Liver (tissue), 9 donors: ENCODE data around the gene KHSRP. TPM values are rescaled to one million over a fixed set of nuclear protein-coding genes. Genes with fewer than 3 reads are reported as not detected.
"Not testable (repeated sequence)": the region's sequence is repeated elsewhere in the genome, so short reads cannot be mapped to it uniquely, and the experiment has no call there.

Source experiments
- DNase-seq: peaks from one replicate; pipeline ENCODE4 v3.0.0-alpha.2; 2017; ENCODE audit warnings: low spot score
- H3K27ac ChIP-seq, 2 donors: one replicate each; pipeline ENCODE4 v1.7.0; 2013; ENCODE audit warnings: inconsistent platforms in 2 of 2, low read length in 2 of 2, control low read depth in 1 of 2, low read depth in 1 of 2, mild to moderate bottlenecking in 1 of 2
- H3K27me3 ChIP-seq, 4 donors: one replicate each; pipeline versions ENCODE4 v1.6.1 to v1.7.0; 2013; ENCODE audit warnings: low read length in 3 of 4, inconsistent platforms in 1 of 4, mild to moderate bottlenecking in 1 of 4, moderate library complexity in 1 of 4; ENCODE audit not compliant: control insufficient read depth in 4 of 4, insufficient read depth in 4 of 4
- H3K36me3 ChIP-seq, 4 donors: one replicate each; pipeline versions ENCODE4 v1.6.1 to v1.7.0; 2013; ENCODE audit warnings: low read length in 3 of 4, mild to moderate bottlenecking in 3 of 4, low read depth in 1 of 4, moderate library complexity in 1 of 4; ENCODE audit not compliant: control insufficient read depth in 4 of 4, insufficient read depth in 3 of 4
- H3K4me1 ChIP-seq, 4 donors: one replicate each; pipeline versions ENCODE4 v1.6.1 to v1.7.0; 2013; ENCODE audit warnings: low read length in 3 of 4, mild to moderate bottlenecking in 3 of 4, moderate library complexity in 1 of 4; ENCODE audit not compliant: control insufficient read depth in 4 of 4, insufficient read depth in 4 of 4
- H3K4me3 ChIP-seq, 3 donors: one replicate each; pipeline versions ENCODE4 v1.6.1 to v1.7.0; 2013; ENCODE audit warnings: low read length in 3 of 3, control low read depth in 1 of 3, low read depth in 1 of 3, mild to moderate bottlenecking in 1 of 3
- H3K9ac ChIP-seq, 2 donors: one replicate each; pipeline ENCODE4 v1.7.0; 2013; ENCODE audit warnings: low read length in 2 of 2, mild to moderate bottlenecking in 2 of 2, moderate library complexity in 2 of 2, control low read depth in 1 of 2, low read depth in 1 of 2
- H3K9me3 ChIP-seq, 4 donors: one replicate each; pipeline versions ENCODE4 v1.6.1 to v1.7.0; 2013; ENCODE audit warnings: low read length in 3 of 4; ENCODE audit not compliant: control insufficient read depth in 4 of 4
- FOXA1 ChIP-seq: IDR thresholded peaks from 2 replicates; pipeline ENCODE4 v1.6.1; 2016; ENCODE audit warnings: antibody characterized with exemption
- FOXA2 ChIP-seq: IDR thresholded peaks from 2 replicates; pipeline ENCODE4 v1.6.1; 2016; ENCODE audit warnings: antibody characterized with exemption
- GABPA ChIP-seq, 2 donors: IDR thresholded peaks in 1 of 2; conservative IDR thresholded peaks in 1 of 2; 2 replicates each; pipeline ENCODE4 v1.6.1; 2016; ENCODE audit warnings: antibody characterized with exemption in 2 of 2, mild to moderate bottlenecking in 1 of 2, moderate library complexity in 1 of 2
- HNF4A ChIP-seq, 2 donors: conservative IDR thresholded peaks; 2 replicates each; pipeline ENCODE4 v1.6.1; 2016; ENCODE audit warnings: antibody characterized with exemption in 2 of 2, mild to moderate bottlenecking in 2 of 2
- HNF4G ChIP-seq: IDR thresholded peaks from 2 replicates; pipeline ENCODE4 v1.6.1; 2016; ENCODE audit warnings: antibody characterized with exemption
- JUND ChIP-seq, 2 donors: IDR thresholded peaks; 2 replicates each; pipeline ENCODE4 v1.6.1; 2016; ENCODE audit warnings: antibody characterized with exemption in 2 of 2
- NR2F2 ChIP-seq: IDR thresholded peaks from 2 replicates; pipeline ENCODE4 v1.6.1; 2016; ENCODE audit warnings: antibody characterized with exemption
- RAD21 ChIP-seq, 2 donors: IDR thresholded peaks; 2 replicates each; pipeline ENCODE4 v1.6.1; 2016; ENCODE audit warnings: antibody characterized with exemption in 2 of 2, mild to moderate bottlenecking in 2 of 2
- RXRA ChIP-seq, 2 donors: IDR thresholded peaks; 2 replicates each; pipeline ENCODE4 v1.6.1; 2017 to 2018; ENCODE audit warnings: antibody characterized with exemption in 2 of 2, mild to moderate bottlenecking in 1 of 2
- SP1 ChIP-seq: IDR thresholded peaks from 2 replicates; pipeline ENCODE4 v1.6.1; 2018; ENCODE audit warnings: antibody characterized with exemption, mild to moderate bottlenecking
- YY1 ChIP-seq: IDR thresholded peaks from 2 replicates; pipeline ENCODE4 v1.6.1; 2016; ENCODE audit warnings: antibody characterized with exemption, mild to moderate bottlenecking
- WGBS: extraction: QIAGEN DNeasy Blood & Tissue Kit; methylation state at CpG from one replicate; pipeline ENCODE4 v1.1.7; 2013; 5-methylcytosine and 5-hydroxymethylcytosine counted together
- polyA plus RNA-seq, 2 donors: library from polyadenylated mRNA; stranded (reverse) in 1 of 2; unstranded in 1 of 2; fragments of 200-250 nt in 1 of 2; fragments of >200 nt in 1 of 2; fragmentation: Nextera tagmentation in 1 of 2; extraction: Ambion mirVana in 1 of 2; gene quantifications; one replicate each; pipeline versions ENCODE4 v1.2.1 to v1.2.3, GENCODE V29; 2013 to 2015
- total RNA-seq, 2 donors: library from RNA; depleted of rRNA; stranded (reverse); fragments of >200 nt; gene quantifications; one replicate each; pipeline ENCODE4 v1.2.3, GENCODE V29; 2014
- TF ChIP-seq, protein P1 (sequence below): IDR thresholded peaks from 2 replicates; pipeline ENCODE4 v1.6.1; 2016; ENCODE audit warnings: antibody characterized with exemption
- TF ChIP-seq, protein P2 (sequence below): IDR thresholded peaks from 2 replicates; pipeline ENCODE4 v1.6.1; 2016; ENCODE audit warnings: antibody characterized with exemption
- TF ChIP-seq, protein P3 (sequence below): IDR thresholded peaks from 2 replicates; pipeline ENCODE4 v1.6.1; 2016; ENCODE audit warnings: antibody characterized with exemption, mild to moderate bottlenecking
- donor health status: healthy.
- donor health status: healthy.
- donor health status: healthy.
- donor health status: healthy.
- donor health status: healthy.

KHSRP gene
- total and polyA plus RNA-seq, 4 donors = 8.0 to 132 (median 66.1) TPM

DNA sequence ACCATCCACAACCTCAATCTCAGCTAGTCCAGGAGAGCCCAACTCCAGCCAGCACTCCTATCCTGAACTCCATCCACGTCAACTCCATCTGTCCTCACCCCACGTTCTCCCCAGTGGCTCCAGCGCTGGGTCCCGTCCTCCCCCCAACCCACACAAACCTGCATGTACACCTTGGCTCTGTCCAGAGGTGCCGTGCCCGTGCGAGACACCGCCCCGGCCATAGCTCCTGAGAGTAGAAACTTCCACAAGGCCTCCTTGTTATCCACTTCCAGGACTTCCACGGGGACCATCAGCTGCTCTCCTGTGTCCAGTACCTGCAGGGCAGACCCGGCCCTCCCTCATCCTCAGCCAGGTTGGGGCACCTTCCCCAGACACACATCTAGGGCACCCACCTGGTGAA, 7.3 kb upstream of the KHSRP start:
- Histone ChIP-seq H3K4me1 (no peaks in the 10 kb centered on the region), H3K27me3 (no peaks in the 10 kb centered on the region), H3K27ac (no peak overlapping the region), H3K36me3 (no peaks in the 10 kb centered on the region), H3K9ac (no peak overlapping the region), H3K4me3 (no peak overlapping the region), H3K9me3 (no peaks in the 10 kb centered on the region)
- 90% methylated on average over 11 of the region's 11 CpGs for WGBS
- TF ChIP-seq FOXA1 (no peak), NR2F2 (no peak)
- DNase-seq = no peak

DNA sequence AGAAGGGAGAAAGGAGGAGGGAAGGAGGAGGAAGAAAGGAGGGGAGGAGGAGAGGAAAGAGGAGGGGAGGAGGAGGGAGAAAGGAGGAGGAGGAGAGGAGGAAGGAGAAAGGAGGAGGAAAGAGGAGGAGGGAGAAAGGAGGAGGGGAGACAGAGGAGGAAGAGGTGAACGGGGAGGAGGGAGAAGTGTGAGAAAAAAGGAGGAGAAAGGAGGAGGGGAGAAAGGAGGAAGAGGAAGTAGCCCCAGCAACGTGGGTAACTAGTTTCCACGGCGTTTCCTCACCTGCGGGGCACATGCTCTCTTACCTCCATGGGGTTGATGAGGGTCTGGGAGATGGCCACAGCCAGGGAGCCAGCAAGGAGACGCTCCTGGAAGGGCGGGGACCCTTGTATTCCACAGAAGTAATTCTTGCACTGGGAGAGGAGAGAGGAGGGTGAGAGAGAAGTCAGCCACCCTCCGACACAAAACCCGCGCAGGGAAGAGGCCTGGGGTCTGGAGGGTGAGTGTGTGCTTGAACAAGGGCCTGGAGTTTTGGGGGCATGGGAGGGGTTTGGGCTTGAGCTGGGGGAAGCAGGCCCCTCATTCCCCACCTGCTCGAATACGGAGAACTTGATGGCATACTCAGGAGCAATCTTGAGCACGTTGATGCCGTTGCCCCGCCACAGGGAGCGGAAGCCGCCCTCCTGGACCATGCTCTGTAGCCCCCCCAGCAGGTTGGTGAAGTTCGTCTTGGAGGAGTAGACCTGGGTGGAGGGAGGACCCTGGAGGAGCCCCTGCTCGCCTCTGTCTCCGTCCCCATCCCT, 5.0 kb upstream of the KHSRP start:
- H3K9ac ChIP-seq = no peak overlapping the region
- no peak overlapping the region for H3K4me3 ChIP-seq
- peaks cover 0 to 5% (median 2%) of the 10 kb centered on the region in 4 donors for H3K4me1 ChIP-seq
- 61% methylated on average over 20 of the region's 20 CpGs for WGBS
- no peaks in the 10 kb centered on the region for H3K9me3 ChIP-seq
- H3K27ac ChIP-seq = no peak overlapping the region
- no peaks in the 10 kb centered on the region for H3K27me3 ChIP-seq
- TF ChIP-seq, protein P1, sequence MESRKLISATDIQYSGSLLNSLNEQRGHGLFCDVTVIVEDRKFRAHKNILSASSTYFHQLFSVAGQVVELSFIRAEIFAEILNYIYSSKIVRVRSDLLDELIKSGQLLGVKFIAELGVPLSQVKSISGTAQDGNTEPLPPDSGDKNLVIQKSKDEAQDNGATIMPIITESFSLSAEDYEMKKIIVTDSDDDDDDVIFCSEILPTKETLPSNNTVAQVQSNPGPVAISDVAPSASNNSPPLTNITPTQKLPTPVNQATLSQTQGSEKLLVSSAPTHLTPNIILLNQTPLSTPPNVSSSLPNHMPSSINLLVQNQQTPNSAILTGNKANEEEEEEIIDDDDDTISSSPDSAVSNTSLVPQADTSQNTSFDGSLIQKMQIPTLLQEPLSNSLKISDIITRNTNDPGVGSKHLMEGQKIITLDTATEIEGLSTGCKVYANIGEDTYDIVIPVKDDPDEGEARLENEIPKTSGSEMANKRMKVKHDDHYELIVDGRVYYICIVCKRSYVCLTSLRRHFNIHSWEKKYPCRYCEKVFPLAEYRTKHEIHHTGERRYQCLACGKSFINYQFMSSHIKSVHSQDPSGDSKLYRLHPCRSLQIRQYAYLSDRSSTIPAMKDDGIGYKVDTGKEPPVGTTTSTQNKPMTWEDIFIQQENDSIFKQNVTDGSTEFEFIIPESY = no peak
- TF ChIP-seq FOXA2 = no peak
- TF ChIP-seq, protein P2, sequence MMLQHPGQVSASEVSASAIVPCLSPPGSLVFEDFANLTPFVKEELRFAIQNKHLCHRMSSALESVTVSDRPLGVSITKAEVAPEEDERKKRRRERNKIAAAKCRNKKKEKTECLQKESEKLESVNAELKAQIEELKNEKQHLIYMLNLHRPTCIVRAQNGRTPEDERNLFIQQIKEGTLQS = no peak
- TF ChIP-seq HNF4A (conservative IDR thresholded peaks at IDR 0.05) = no peak
- no peak for TF ChIP-seq SP1
- TF ChIP-seq GABPA (IDR thresholded peaks at IDR 0.05 in 1 of 2, conservative IDR thresholded peaks at IDR 0.05 in 1 of 2) = no peak
- H3K36me3 ChIP-seq = no peaks in the 10 kb centered on the region
- no peak for DNase-seq

DNA sequence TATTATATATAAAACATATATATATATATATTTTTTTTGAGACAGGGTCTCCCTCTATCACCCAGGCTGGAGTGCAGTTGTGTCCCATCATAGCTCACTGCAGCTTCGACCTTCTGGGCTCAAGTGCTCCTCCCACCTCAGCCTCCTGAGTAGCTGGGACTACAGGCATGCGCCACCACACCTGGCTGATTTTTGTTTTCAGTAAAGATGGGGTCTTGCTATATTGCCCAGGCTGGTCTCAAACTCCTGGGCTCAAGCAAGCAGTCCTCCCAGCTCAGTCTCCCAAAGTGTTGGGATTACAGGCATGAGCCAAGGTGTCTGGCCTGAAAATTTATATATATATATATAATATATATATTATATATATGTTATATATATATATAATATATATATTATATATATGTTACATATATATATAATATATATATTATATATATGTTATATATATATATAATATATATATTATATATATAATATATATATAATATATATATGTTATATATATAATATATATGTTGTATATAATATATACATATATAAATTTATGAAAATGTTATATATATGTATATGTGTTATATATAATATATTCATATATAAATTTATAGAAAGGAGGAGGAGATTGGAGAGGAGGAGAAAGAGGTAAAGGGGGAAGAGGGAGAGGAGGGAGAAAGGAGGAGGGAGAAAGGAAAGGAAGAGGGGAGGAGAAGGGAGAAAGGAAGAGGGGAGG, 4.2 kb upstream of the KHSRP start:
- H3K9me3 ChIP-seq, H3K4me3 ChIP-seq, DNase-seq, H3K4me1 ChIP-seq, H3K27ac ChIP-seq, H3K36me3 ChIP-seq, H3K9ac ChIP-seq, H3K27me3 ChIP-seq: not testable (repeated sequence)
- 87% methylated on average over 2 of the region's 2 CpGs for WGBS

DNA sequence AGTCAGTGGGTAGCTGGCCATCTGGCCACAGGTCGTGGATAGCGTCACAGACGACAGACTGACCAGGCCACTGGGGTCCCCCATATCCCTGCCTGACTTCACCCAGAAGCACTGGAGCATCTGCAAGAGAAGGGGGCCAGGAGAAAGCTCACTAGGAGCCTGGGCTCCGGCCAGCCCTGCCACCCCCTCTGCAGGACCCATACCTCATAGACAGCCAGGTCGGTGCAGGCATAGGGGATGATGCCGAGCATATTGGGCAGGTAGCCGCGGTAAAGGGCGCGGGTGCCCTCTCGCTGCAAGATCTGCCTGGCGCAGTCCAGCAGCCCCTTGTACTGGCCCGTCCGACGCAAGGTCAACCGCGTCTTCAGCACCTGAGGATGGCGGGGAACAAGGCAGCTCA, 2.5 kb upstream of the KHSRP start:
- Histone ChIP-seq H3K27ac (no peak overlapping the region), H3K4me1 (peaks cover 1 to 23% (median 17%) of the 10 kb centered on the region in 4 donors), H3K9ac (no peak overlapping the region), H3K9me3 (no peaks in the 10 kb centered on the region), H3K4me3 (no peak overlapping the region), H3K36me3 (peaks cover 0 to under 1% (median 0%) of the 10 kb centered on the region in 4 donors), H3K27me3 (no peaks in the 10 kb centered on the region)
- WGBS = 97% methylated on average over 18 of the region's 18 CpGs
- no peak for DNase-seq
- no peak for TF ChIP-seq SP1
- TF ChIP-seq, protein P3, sequence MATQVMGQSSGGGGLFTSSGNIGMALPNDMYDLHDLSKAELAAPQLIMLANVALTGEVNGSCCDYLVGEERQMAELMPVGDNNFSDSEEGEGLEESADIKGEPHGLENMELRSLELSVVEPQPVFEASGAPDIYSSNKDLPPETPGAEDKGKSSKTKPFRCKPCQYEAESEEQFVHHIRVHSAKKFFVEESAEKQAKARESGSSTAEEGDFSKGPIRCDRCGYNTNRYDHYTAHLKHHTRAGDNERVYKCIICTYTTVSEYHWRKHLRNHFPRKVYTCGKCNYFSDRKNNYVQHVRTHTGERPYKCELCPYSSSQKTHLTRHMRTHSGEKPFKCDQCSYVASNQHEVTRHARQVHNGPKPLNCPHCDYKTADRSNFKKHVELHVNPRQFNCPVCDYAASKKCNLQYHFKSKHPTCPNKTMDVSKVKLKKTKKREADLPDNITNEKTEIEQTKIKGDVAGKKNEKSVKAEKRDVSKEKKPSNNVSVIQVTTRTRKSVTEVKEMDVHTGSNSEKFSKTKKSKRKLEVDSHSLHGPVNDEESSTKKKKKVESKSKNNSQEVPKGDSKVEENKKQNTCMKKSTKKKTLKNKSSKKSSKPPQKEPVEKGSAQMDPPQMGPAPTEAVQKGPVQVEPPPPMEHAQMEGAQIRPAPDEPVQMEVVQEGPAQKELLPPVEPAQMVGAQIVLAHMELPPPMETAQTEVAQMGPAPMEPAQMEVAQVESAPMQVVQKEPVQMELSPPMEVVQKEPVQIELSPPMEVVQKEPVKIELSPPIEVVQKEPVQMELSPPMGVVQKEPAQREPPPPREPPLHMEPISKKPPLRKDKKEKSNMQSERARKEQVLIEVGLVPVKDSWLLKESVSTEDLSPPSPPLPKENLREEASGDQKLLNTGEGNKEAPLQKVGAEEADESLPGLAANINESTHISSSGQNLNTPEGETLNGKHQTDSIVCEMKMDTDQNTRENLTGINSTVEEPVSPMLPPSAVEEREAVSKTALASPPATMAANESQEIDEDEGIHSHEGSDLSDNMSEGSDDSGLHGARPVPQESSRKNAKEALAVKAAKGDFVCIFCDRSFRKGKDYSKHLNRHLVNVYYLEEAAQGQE = no peak
- TF ChIP-seq YY1 = no peak
- TF ChIP-seq, protein P1 = no peak
- TF ChIP-seq JUND (IDR thresholded peaks at IDR 0.05) = no peak
- no peak for TF ChIP-seq NR2F2
- TF ChIP-seq HNF4A (conservative IDR thresholded peaks at IDR 0.05) = no peak
- TF ChIP-seq RAD21 (IDR thresholded peaks at IDR 0.05) = no peak
- TF ChIP-seq GABPA (IDR thresholded peaks at IDR 0.05 in 1 of 2, conservative IDR thresholded peaks at IDR 0.05 in 1 of 2) = no peak
- TF ChIP-seq HNF4G = no peak
- no peak for TF ChIP-seq RXRA (IDR thresholded peaks at IDR 0.05)
- no peak for TF ChIP-seq FOXA2
